MCF 10A (cell line): Measurements from ENCODE around the gene EEF1AKMT3. TPM values are rescaled to one million over a fixed set of nuclear protein-coding genes. Genes with fewer than 3 reads are reported as not detected.

Source experiments
- BruUV-seq: library from RNA; stranded (reverse); fragments of 400-500 nt; replicated peaks from 2 replicates; lab custom pipeline; 2021; lab: Mats Ljungman, UMichigan
- CTCF ChIA-PET: fragments of 300-600 bp; sonication (Branson Sonifier 250); formaldehyde crosslinking; extraction: SDS; loops from one replicate; lab custom pipeline; 2021; ENCODE audit warnings: antibody characterized with exemption, inconsistent platforms; lab: Yijun Ruan, JAX
- POLR2A ChIA-PET: fragments of 300-600, 350-650 bp; sonication (Branson Sonifier 250); formaldehyde crosslinking; extraction: SDS; loops from one replicate; lab custom pipeline; 2020; ENCODE audit warnings: antibody characterized with exemption, inconsistent platforms; lab: Yijun Ruan, JAX
- DNase-seq: peaks from one replicate; pipeline ENCODE4 v3.0.0-alpha.2; 2018; ENCODE audit not compliant: unreplicated experiment
- H3K27ac Mint-ChIP-seq: one replicate; pipeline ENCODE4 v1.8.0; 2022; ENCODE audit warnings: mild to moderate bottlenecking, low read depth, mixed read lengths; ENCODE audit not compliant: unreplicated experiment
- H3K27me3 Mint-ChIP-seq: one replicate; pipeline ENCODE4 v1.8.0; 2022; ENCODE audit warnings: mixed read lengths; ENCODE audit not compliant: insufficient read depth, unreplicated experiment
- H3K36me3 Mint-ChIP-seq: one replicate; pipeline ENCODE4 v1.8.0; 2022; ENCODE audit warnings: mild to moderate bottlenecking, moderate library complexity, mixed read lengths; ENCODE audit not compliant: insufficient read depth, unreplicated experiment
- H3K4me1 Mint-ChIP-seq: one replicate; pipeline ENCODE4 v1.8.0; 2022; ENCODE audit warnings: mixed read lengths; ENCODE audit not compliant: insufficient read depth, unreplicated experiment
- H3K4me3 Mint-ChIP-seq: one replicate; pipeline ENCODE4 v1.8.0; 2022; ENCODE audit warnings: mild to moderate bottlenecking, moderate library complexity, mixed read lengths; ENCODE audit not compliant: unreplicated experiment
- H3K9me3 Mint-ChIP-seq: one replicate; pipeline ENCODE4 v1.8.0; 2022; ENCODE audit warnings: mixed read lengths; ENCODE audit not compliant: unreplicated experiment
- intact Hi-C: fragments of 100-400 bp; cut with micrococcal nuclease; formaldehyde crosslinking; loops from 2 replicates; pipeline ENCODE4 v1.14.1; 2022
- total RNA-seq: library from RNA; stranded (reverse); gene quantifications from 2 replicates; pipeline ENCODE4 v1.2.3, GENCODE V29; 2022
- TF ChIP-seq, protein P1 (sequence below): fragments of 200-600 bp; IDR thresholded peaks from one replicate; pipeline ENCODE4 v1.8.0; 2022; ENCODE audit warnings: antibody characterized with exemption, mild to moderate bottlenecking; ENCODE audit not compliant: unreplicated experiment

Gene EEF1AKMT3
- total RNA-seq, 1 experiment from 2014 or later, result 8.1 TPM

DNA sequence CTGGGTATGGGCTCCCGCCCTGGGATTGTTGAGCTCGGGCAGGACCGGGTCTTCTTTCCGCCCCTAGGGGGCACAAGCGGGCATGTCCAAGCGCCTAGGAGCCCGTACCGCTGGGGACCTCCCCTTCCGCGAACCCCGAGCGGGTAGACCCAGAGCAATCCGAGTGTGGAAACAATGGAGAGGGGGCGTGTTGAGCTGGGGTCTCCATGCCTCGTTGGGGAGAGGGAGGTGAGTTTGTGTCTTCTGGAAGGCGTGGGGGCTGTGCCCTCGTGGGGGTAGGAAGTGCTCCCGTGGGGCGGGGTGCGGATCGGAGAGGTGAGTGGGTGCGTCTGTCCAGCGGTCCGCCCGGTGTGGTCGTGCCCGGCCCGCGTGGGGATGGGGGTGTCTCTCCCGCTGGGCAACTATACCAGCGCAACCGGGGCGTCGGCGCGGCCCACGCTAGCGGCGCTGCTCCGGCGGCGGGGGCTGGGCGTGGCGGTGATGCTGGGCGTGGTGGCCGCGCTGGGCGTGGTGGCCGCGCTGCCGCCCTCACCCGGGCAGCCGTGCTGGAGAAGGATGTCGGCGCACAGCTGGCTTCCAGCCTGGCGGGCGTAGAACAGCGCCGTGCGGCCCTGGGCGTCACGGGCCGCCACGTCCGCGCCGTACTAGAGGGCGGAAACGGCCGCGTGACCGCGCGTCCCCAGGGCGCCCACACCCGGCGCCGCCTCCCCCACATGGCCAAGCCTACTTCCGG lies 46.1 kb upstream of the EEF1AKMT3 start:
- H3K9me3 Mint-ChIP-seq, result no peaks in the 10 kb centered on the region
- BruUV-seq, result no TSS peak
- CTCF ChIA-PET, result interaction anchor here (0.6 to 4.3 kb wide), 28 partner anchors 10 to 559 kb away, joined by 3 to 43 read pairs (median 4); partner anchors contain the start of genes CDK4, DCTN2, OS9 and TSPAN31
- intact Hi-C loops, result loop anchor here (1.0 kb wide), 1 partner anchor 18 kb away; no protein-coding TSS in a partner anchor
- peak overlapping the region; percentile 82 for H3K4me3 Mint-ChIP-seq
- H3K27me3 Mint-ChIP-seq, result no peaks in the 10 kb centered on the region
- H3K4me1 Mint-ChIP-seq, result no peaks in the 10 kb centered on the region
- peak overlapping the region; percentile 83 for H3K27ac Mint-ChIP-seq
- peak; percentile 87 for DNase-seq
- POLR2A ChIA-PET, result interaction anchor here (0.5 to 2.7 kb wide), 13 partner anchors 10 to 178 kb away, joined by 3 to 17 read pairs (median 6); partner anchors contain the start of genes OS9, PIP4K2C, TSFM and TSPAN31
- TF ChIP-seq, protein P1, sequence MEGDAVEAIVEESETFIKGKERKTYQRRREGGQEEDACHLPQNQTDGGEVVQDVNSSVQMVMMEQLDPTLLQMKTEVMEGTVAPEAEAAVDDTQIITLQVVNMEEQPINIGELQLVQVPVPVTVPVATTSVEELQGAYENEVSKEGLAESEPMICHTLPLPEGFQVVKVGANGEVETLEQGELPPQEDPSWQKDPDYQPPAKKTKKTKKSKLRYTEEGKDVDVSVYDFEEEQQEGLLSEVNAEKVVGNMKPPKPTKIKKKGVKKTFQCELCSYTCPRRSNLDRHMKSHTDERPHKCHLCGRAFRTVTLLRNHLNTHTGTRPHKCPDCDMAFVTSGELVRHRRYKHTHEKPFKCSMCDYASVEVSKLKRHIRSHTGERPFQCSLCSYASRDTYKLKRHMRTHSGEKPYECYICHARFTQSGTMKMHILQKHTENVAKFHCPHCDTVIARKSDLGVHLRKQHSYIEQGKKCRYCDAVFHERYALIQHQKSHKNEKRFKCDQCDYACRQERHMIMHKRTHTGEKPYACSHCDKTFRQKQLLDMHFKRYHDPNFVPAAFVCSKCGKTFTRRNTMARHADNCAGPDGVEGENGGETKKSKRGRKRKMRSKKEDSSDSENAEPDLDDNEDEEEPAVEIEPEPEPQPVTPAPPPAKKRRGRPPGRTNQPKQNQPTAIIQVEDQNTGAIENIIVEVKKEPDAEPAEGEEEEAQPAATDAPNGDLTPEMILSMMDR, result peak; percentile 84
- peaks cover 5% of the 10 kb centered on the region for H3K36me3 Mint-ChIP-seq

DNA sequence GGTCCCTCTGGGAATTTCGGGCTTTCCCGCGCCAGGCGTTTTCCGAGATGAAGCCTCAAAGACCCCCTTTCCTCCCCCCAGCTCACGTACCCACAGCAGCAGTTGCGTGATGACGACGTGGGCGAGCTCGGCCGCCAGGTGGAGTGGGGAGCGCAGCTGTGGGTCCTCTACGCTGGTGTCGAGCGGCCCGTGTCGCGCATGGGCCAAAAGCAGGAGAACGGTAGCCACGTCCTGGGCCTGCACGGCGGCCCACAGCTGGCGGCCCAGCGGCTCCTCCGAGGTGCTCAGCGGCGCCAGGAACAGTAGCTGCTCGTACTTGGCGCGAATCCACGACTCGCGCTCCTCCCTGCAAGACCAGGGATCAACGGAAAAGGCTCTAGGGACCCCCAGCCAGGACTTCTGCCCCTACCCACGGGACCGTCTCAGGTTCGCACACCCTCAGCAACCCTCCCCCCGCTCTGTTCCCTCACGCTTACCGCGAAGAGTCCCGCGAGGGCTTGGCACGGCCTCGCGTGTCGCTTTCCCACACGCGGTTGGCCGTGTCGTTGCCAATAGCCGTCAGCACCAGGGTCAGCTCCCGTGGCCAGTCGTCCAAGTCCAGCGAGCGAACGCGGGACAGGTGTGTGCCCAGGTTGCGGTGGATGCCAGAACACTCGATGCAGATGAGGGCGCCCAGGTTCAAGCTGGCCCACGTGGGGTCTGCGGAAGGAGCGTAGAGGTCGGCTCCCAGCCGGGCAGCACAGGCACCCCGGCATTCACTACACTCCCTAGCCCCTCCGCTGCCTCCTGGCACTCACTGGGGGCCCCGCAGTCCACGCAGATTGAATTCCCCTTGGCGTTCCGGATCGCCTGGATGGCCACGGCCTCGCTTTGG lies 45.3 kb upstream of the EEF1AKMT3 start:
- CTCF ChIA-PET, result interaction anchor here (0.6 to 4.3 kb wide), 14 partner anchors 9 to 203 kb away, joined by 3 to 43 read pairs (median 4); partner anchors contain the start of genes CDK4, DCTN2 and TSPAN31
- DNase-seq, result no peak
- no peaks in the 10 kb centered on the region for H3K27me3 Mint-ChIP-seq
- intact Hi-C loops, result loop anchor here (1.0 kb wide), 1 partner anchor 17 kb away; no protein-coding TSS in a partner anchor
- H3K4me3 Mint-ChIP-seq, result peak overlapping the region; percentile 82
- H3K36me3 Mint-ChIP-seq, result no peaks in the 10 kb centered on the region
- H3K9me3 Mint-ChIP-seq, result no peaks in the 10 kb centered on the region
- TSS peak; percentile 43 for BruUV-seq
- TF ChIP-seq, protein P1, result peak; percentile 18
- POLR2A ChIA-PET, result interaction anchor here (0.7 to 2.7 kb wide), 8 partner anchors 9 to 144 kb away, joined by 3 to 17 read pairs (median 6); partner anchors contain the start of genes OS9, PIP4K2C and TSPAN31
- H3K4me1 Mint-ChIP-seq, result no peaks in the 10 kb centered on the region
- no peak overlapping the region for H3K27ac Mint-ChIP-seq

DNA sequence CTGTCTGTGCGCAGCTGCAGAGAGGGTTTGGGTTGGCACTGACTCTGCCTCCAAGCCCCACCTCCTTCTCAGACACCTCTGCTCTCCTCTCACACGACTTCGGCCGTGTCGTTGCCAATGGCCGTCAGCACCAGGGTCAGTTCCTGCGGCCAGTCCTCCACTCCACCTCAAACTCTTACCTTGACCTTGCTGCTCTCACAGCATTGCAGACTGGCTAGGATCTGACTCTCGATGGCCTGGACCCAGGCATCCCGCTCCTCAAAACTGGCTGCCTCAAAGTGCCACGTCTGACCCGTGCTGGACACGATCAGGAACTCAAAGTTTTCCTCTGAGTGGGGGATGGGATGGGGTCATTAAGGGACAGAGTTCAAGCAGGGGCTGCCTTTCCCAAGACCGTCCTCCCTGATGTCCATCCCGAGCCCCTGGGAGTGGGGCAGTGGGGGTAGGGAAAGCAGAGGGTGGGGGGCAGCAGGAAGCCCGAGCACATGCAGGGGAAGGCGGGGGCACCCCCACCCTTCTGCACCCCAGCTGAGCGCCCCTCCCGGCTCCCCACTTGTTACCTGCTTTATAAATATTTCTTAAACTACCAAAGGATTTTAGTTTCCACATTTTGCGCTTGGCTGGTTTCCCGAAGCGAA lies 44.5 kb upstream of the EEF1AKMT3 start:
- no TSS peak for BruUV-seq
- TF ChIP-seq, protein P1, result no peak
- Mint-ChIP-seq H3K4me3 (peak overlapping the region; percentile 65), H3K4me1 (no peaks in the 10 kb centered on the region), H3K9me3 (no peaks in the 10 kb centered on the region), H3K27ac (no peak overlapping the region), H3K36me3 (no peaks in the 10 kb centered on the region), H3K27me3 (no peaks in the 10 kb centered on the region)
- intact Hi-C loops, result no loop called here
- ChIA-PET POLR2A (interaction anchor here (2.7 kb wide), 1 partner anchor 8 kb away, joined by 17 read pairs; no protein-coding TSS in a partner anchor), CTCF (interaction anchor here (4.3 kb wide), 1 partner anchor 8 kb away, joined by 43 read pairs; no protein-coding TSS in a partner anchor)
- no peak for DNase-seq
